NCI-H146 (cell line): ENCODE results near the gene ENPP6.
A peak's percentile ranks its signal among the peaks of the same experiment; 100 is the strongest.

ENCODE experiments used
- DNase-seq: peaks from one replicate; lab custom pipeline; 2025; lab: John Stamatoyannopoulos, UW

ENPP6 gene

DNA sequence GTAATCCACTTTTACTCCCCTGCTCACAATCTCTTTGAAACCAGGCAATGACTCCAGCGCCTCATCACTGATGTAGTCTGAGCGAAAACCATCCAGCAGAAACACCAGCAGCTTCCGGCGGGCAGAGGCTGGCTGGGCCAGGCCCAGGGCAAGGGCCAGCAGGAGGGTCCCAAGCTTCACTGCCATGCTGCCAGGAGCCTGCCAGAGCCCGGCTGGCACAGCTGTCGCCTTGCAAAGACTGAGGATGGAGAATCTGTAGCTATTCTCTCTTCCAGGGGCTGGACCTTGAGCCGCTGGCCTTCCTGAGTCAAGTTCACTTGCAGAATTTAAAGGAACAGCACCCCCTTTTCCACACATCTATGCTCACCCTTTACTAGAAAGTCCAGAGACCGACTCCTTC, at the start of gene ENPP6:
Gene ENPP6, minus strand, starts transcription at position 240 of the 400 bp plus-strand sequence. Its CDS starts 54 bp downstream, at position 186.
- DNase-seq: no peak

DNA sequence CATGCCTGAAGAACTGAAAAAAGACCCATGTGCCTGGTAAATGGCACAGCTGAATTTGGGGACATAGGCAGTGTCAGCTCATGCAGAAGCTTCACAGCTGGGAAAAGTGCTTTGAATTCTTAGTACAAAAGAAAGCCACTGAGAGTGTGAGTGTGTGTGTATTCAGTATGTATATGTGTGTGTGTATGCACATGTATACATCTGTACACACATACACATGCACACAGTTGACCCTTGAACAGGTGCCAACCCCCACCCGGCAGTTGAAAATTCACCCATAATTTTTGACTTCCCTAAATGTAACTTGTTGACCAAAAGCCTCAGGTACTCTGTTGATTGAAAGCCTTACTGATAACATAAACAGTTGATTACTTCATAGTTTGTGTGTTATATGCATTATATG, 49.5 kb upstream of the ENPP6 start:
- no peak for DNase-seq

DNA sequence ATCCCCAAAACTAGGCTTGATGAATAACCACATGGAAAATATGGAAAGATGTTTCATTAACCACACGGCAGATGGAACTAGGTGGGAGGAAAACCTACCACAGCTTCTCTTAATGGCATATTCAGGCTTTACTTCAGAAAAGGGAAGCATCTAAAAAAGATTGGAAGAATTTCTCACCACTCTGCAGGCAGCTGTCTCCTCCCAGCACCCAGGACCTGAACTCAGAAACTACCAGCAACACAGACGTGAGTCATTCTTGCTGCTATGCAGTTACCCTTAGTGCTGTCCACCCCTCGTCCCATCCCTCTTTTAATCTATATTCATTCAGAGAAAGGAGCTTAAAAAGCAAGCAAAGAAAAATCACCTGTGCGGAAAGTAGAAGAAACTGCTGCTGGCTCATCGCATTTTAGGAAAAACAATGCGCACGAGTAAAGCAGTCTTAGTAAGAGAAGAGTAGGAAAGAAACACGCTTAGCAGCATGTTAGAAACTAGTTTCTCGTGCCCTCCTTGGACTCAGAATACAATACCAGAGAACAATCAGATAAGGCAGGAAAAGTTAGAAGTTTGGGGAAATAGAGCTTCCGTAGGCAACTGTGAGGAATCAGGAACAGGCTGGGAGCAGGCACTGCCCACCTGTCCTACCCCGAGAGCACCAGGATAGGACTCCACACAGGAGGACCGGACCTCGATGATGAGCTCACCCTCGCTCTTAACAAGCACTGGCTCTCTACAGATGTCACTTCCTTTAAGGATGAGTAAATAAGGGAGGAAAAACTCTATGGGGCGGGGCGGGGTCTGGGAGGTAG, 48.1 kb upstream of the ENPP6 start:
- DNase-seq: no peak

DNA sequence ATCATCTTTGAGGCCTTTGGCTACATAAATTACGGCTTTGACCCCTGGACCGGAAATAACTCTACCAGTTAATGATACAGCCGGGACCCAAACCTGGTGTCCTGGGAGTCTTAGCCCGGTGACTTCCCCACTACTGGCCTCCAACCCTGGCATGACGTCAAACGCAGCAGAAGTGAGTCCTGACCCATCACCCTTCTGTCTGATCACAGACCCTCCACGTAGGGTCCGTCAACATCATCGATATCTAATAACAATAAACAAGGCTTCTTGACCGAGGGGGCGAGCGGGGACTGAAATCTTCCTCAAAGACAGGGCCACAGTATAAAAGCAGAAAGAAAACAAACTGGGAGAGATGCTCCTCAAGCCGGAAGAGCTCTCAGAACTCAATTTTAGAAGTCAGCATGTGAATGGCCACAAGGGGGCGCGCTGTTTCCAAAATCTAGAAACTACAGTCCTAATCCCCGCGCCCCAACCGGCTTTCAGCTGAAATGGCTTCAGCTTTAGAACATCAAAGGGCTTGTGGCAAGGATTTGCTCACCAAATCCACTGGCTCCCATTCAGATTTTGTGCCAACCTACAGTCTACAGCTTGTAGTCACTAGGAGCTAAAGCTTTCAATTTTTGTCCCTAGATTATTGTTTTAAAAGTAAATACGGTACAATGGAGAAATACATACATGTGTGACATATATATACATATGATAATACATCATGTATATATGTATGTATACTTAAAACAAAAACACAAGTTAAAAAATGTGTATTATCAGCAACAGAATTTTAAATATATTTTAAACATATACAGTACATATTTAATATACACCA, 46.4 kb upstream of the ENPP6 start:
- DNase-seq: peak; percentile 71

DNA sequence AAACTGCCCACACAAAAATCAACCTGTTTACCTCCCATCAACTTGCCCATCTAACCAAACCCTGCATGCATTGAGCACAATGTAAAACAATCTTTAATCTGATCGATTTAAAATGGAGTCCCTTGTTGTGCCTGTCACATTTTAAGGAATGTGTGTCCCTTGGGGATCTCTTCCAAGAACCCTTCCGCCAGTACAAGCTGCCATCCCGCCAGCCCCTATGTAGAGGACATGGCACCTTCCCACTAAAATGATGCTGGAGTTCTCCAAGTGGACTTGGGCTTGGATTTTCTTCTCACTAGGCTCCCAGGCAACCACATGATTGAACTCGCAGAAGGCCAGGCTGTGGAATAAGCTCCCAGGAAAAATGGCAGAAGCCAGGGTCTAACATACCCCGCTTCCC, 45.8 kb upstream of the ENPP6 start:
- no peak for DNase-seq

DNA sequence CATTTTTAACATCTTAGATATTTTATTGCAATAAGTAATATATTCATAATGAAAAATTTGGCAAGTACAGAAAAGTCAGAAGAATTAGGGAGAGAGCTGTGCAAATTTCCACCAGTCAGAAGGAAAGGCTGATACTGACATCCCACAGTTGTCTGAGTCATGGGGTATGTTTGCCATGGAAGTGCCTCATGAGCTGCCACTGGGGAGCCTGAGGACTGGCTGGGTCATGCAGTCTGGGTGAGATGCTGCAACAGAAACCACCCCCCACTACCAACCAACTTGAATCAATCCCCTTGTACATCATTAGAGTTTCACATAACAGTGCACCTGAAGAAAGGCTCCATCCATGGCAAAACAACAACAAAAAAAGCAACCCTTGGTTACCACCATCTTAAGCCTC, 45.2 kb upstream of the ENPP6 start:
- no peak for DNase-seq

DNA sequence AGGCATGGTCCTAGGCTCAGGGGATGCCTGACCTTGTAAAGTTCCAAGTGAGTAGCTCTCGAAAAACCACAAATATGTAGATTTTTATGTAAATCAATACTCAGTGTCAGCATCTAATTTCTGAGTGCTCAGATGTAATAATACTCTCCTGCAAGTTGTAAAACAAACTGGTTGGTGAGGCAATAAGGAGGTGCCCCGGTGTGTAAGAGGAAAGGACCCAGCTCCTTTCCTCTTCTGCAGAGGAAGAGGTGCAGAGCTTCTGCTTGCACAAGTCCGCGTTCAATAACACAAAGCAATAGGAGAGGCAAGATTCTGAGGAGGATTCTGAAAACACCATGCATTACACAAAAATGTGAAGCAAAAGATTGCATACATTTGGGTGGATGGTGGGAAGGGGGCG, 43.6 kb upstream of the ENPP6 start:
- no peak for DNase-seq

DNA sequence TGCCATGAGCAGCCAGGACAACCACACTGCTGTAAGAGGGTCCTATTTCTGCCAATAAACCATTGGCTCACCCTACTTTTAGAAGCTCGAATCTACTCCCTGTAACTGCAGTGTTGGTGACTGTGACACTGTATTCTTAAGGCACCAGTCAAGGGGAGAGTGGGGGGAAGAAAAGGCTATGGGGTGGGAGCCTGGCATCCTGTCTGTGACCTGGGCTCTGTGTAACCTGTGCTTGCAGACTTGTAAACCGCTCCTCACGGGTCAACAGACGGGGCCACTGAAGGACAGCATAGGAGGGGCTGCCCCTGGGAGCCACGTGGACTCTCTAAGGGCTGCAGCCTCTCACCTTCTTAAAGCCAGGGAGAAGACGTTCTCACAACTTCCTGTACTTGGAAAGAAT, 42.2 kb upstream of the ENPP6 start:
- DNase-seq: no peak

DNA sequence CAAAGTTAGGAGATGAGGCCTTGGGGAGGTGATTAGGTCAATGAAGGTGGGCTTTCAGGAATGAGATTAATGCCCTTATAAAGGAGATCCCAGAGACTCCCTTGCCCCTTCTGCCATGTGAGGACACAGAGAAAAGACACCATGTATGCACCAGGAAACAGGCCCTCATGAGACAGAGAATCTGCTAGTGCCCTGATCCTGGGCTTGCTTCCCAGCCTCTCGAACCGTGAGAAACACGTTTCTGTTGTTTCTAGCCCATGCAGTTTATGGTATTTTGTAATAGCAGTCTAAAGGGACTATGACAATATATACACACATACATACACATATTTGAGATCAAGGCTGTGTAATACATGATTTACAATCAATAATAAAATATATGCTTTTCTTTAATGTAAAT, 41.4 kb upstream of the ENPP6 start:
- DNase-seq: no peak

DNA sequence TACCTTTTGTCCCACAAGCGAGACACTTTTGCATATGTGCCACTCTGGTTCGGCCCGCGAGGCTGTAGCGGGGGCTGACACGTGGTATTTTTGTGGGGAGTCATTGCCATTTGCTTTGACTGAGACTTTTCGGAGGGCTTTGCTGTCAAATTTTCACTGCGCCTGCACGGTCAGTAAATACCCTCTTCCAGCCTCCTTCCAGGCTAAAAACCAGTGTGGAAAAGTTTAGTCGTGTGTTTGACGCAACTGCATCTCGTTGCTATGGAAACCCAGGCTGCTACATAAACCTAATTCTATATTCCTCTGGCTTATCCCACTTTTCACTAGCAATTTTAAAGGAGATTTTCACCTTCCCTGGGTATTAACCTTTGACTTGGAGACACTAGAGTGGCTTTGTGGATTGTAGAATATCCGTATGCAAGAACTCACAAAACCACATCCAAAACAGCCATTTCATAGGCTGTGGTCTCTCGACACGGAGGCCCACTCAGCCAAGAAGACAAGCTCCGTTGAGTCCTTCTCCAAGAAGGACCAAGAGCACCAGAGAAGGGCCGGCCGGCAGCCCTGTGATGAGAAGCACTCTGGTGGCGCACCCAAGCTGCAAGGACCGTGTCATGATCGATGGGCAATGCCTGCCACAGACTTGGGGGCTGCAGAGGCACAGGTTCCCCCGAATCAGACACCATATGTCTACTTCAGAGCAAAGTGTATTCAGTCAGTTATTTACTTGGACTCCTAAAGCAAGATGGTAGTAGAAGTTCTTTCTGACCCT, 38.4 kb upstream of the ENPP6 start:
- DNase-seq: no peak

DNA sequence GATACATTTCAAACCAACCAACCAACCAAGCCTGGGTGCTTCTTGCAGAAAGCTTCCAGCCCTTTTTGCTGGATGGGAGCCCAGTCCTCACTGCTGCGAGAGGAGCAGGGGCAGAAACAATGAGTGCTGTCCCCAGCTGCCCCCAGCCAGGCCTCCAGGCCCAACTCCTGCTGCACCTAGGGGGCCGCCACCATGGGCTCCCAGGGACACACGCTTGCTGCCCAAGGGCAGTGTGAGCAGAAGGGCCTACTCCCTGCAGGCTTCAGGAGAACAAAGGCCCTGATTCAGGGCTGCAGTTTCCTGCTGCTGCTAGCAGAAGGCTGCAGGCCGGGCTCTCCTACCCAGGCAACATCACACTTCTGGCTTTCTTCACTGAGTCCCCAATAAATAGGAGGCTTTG, 37.7 kb upstream of the ENPP6 start:
- DNase-seq: no peak

DNA sequence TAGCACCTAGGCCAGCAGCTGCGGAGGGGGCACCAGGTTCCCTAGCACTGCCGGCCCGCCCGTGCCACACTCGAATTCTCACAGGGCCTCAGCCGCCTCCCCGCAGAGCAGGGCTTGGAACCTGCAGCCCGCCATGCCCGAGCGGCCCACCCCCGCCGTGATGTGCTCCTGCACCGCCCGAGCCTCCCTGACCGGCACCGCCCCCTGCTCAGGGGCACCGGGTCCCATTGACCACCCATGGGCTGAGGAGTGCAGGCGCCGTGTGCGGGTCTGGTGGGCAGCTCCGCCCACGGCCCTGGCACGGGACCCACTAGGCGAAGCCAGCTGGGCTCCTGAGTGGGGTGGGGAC, 35.4 kb upstream of the ENPP6 start:
- no peak for DNase-seq

DNA sequence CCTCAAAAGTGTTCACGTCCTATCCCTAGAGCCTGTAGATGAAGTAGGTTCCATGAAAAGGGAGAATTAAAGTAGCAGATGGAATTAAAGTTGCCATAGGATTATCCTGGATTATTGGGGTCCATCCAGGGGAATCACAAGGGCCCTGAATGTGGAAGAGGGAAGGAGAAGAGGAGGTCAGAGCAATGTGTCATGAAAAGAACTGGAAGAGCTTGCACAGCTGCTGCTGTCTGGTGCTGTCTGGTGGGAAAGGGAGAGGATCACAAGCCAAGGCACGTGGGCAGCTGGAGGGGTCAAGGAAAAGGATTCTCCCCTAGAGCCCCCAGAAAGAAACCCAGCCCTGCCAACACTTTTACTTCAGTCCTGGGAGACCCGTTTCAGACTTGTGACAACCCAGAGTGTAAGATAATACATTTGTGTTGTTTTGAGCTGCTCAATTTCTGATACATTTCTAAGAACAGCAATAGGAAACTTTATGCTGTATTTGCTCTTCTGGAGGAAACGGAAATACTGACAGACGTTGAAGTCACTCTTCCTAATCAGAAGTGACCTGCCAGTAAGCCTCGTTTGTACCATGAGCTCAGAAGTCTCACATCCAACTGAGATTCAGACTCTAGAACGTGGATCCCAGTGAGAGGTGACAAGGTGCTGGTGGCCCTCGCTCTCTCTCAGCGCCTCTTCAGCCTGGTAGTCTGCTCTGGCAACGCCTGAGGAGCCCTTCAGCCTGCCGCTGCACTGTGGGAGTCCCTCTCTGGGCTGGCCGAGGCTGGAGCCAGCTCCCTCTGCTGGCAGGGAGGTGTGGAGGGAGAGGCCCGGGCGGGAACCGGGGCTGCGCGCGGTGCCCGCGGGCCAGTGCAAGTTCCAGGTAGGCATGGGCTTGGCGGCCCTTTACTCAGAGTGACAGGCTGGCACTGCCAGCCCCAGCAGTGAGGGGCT, 34.7 kb upstream of the ENPP6 start:
- no peak for DNase-seq

DNA sequence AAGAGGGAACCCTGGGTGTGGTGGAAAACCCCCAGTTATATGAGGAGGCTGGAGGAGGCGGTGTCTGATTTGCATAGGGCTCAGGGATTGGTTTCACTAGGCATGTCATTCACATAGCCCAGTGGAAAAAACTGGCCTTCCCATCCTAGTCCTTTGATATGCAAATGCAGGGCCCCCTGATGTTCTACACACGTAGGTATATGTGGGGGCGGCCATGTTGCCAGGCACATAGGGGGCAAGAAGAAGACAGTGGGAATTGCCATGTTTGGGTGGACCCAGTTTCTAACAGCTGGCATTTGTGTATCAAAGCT, 34.0 kb upstream of the ENPP6 start:
- no peak for DNase-seq

DNA sequence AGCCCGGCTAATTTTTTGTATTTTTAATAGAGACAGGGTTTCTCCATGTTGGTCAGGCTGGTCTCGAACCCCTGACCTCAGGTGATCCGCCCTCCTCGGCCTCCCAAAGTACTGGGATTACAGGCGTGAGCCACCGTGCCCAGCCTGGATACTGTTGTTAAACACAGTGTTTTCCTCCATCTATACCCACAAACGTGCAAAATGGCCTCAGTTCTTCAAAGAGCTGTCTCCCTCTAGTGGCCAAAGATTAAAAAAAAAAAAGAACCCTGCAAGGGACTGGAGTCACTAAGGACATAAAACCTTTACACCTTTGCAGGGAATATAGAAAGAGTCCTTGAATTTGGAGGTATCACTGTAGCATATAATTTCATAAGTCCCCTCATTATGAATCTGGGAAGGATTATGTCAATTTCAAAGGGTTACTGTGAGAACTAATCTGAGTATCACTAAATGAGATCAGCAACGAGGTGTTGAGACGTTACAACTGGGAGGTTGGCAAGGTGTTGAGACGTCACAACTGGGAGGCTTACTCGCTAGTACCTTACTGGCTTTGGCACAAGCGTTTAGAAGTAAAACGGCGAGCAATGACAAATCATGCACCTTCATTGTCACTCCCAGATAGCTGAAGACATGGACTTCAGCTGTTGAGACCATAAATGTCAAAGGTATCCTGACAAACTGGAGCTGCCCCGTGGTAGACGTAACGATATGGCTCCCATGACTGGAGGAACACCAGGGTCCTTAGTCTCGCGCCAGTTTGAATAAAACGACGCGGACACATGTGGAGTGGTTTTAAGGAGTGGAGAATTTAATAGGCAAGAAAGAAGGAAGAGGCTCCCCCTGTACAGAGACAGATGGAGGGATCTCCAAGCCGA, 33.4 kb upstream of the ENPP6 start:
- DNase-seq: peak; percentile 30

DNA sequence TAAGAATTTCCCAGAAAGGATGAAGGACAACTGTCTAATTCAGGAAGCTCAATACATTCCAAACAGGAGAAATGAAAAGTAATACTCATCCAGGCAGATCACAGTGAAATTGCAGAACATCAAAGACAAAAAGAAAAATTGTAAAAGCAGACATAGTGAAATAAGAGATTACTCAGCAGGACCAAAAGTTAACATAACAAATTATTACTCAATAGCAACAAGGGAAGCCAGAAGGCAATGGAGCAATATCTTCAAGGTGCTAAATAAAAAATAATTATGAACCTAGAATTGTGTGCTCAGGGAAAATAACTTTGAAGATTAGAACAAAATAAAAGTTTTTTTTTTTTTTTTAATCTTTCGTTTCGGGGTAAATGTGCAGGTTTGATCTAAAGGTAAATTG, 30.5 kb upstream of the ENPP6 start:
- no peak for DNase-seq

DNA sequence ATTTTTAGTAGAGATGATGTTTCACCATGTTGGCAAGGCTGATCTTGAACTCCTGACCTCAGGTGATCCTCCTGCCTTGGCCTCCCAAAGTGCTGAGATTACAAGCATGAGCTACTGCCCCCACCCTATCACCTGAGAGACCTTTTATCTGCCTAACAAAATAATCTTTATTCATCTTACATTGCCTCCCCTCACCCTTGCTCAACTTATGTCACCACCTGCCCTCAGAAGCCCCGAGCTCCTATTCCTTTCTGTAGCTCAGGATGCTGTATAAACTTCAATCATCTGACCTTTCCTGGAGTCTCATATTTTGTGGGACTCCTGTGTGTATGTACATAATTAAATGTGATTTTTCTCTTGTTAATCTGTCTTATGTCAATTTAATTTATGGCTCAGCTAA, 29.7 kb upstream of the ENPP6 start:
- DNase-seq: no peak

DNA sequence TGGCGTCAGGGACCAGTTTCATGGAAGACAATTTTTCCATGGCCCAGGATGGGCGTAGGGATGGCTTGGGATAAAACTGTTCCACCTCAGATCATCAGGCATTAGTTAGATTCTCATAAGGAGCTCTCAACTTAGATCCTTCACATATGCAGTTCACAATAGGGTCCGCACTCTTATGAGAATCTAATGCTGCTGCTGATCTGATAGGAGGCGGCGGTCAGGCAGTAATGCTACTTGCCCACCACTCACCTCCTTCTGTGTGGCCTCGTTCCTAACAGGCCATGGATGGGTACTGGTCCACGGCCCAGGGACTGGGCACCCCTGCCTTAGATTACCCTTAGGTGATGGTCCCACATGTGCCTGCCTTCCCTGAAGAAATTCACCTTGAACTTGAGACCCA, 28.8 kb upstream of the ENPP6 start:
- no peak for DNase-seq

DNA sequence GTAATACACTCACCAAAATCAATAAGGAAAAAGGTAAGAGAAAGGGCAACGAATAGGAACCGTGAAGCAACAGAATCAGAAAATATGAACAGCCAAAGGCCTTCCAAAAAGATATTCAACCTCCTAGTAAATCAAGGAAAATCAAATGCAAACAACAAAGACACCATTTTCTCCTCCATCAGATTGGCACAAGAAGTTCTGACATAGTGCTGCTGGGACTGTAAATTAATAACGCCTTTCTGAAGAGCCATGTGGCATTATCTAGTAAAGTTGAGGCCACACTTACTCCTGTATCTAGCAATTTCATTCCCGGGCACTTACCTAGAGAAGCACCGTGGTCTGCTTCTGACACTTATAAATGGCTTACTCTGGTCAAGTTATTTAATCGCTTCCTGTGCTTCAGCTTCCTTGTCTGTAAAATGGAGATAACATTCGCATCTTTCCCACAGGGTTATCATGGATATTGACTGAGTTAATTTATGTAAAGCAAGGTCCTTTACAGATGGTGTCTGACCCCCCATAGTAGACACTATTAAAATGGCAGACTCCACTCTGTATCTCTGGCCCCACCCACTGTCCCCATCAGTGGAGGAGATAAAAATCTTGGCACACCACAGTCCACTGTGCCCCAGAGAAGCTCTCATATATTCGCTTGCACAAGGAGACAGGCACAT, 20.5 kb upstream of the ENPP6 start:
- no peak for DNase-seq

DNA sequence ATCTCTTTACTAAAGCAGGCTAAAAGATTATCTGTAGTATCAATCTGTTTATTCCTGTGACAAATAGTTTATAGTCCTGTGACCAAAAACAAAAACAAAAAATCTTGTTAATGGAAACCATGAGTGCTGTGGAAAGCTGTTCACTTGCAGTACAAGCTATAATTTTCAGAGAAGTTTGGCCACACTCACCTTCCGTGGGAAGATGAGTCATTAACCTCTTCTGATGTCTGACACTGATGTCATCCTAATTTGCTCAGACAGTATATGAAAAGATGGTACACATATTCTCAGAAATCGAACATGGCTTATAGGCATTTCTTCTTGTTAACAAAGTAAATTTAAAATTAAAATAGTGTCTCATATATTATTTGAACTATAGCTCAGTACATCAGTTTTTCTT, 19.9 kb upstream of the ENPP6 start:
- DNase-seq: no peak
